H1 (cell line): ENCODE measurements around the gene BATF3. TPM values are rescaled to one million over a fixed set of nuclear protein-coding genes. Genes with fewer than 3 reads are reported as not detected.

ENCODE experiments used
- CHD7 ChIP-seq: fragments of 300-600 bp; sonication (generic); IDR thresholded peaks from 2 replicates; pipeline ENCODE4 v1.7.1; 2012; ENCODE audit warnings: low read length, moderate library complexity, mild to moderate bottlenecking, inconsistent platforms; ENCODE audit not compliant: insufficient replicate concordance
- CTCF ChIP-seq, 3 experiments: IDR thresholded peaks; 1 replicate in 2 of 3; 2 replicates in 1 of 3; pipeline versions ENCODE4 v1.5.1 to v1.6.1; 2011; ENCODE audit warnings: low read length in 3 of 3, mild to moderate bottlenecking in 3 of 3, inconsistent platforms in 2 of 3, low read depth in 1 of 3, moderate library complexity in 1 of 3; ENCODE audit not compliant: insufficient read depth in 1 of 3; ENCODE audit errors: control extremely low read depth in 1 of 3
- E2F6 ChIP-seq: IDR thresholded peaks from 2 replicates; pipeline ENCODE4 v1.6.1; 2012; ENCODE audit warnings: inconsistent platforms
- SUZ12 ChIP-seq: fragments of 200-600 bp; sonication (generic); IDR thresholded peaks from 2 replicates; pipeline ENCODE4 v1.6.1; 2012; ENCODE audit warnings: mild to moderate bottlenecking, inconsistent platforms, low read length, moderate library complexity, mixed read lengths
- YY1 ChIP-seq: IDR thresholded peaks from 2 replicates; pipeline ENCODE4 v1.6.1; 2011; ENCODE audit warnings: low read depth, mild to moderate bottlenecking, low read length
- polyA plus RNA-seq, 7 experiments: library from polyadenylated mRNA; depleted of rRNA in 3 of 7; stranded (reverse) in 5 of 7; unstranded in 2 of 7; fragments of >200 nt in 5 of 7; fragments of 200-250 nt in 2 of 7; gene quantifications; 1 replicate in 5 of 7; 2 replicates in 1 of 7; 4 replicates in 1 of 7; pipeline versions ENCODE4 v1.2.1 to v1.2.3, GENCODE V29; 2011 to 2013; ENCODE audit warnings: missing spikeins in 2 of 7, mixed read lengths in 2 of 7
- total RNA-seq: library from RNA; stranded (reverse); fragmentation: NEBNext Ultra II Directional; extraction: Animal tissue kit (Norgen Biotek cat#: 25700); gene quantifications from 2 replicates; pipeline ENCODE4 v1.2.1, GENCODE V29; 2021

BATF3 gene
- total and polyA plus RNA-seq, 2 of the 8 experiments (the other 6 are each of a cell fraction or from before 2014, with no cell fraction given) = 6.3 TPM

GRCh38 chr1:212700223-212700891 lies 717 bp upstream of the BATF3 start (continued):
- TF ChIP-seq CHD7 (no peak), SUZ12 (peak; percentile 82), CTCF (IDR thresholded peaks at IDR 0.05; ENCODE audit: control extremely low read depth in 1 of 3, insufficient read depth in 1 of 3, low read depth in 1 of 3, low read length in 3 of 3) (no peak), YY1 (no peak), E2F6 (0 out of 2 replicates have a peak, but pooled peaks have one; percentile 3)
